CD4-positive, alpha-beta T cell treated with Interleukin-21 for 1 hour (primary cell): ENCODE results near the gene MS4A6E.

Source experiments
- DNase-seq: peaks from one replicate; pipeline ENCODE4 v3.0.0-alpha.2; 2020

Gene MS4A6E

GRCh38 chr11:60377401-60378136 lies 50.5 kb downstream of the MS4A6E start:
- peak; percentile 15 for DNase-seq

GRCh38 chr11:60378354-60378753 lies 51.3 kb downstream of the MS4A6E start, which contains the start of gene MS4A7:
TSS of gene MS4A7 (plus strand) at chr11:60378532. CDS start at chr11:60383142, 4,610 bp downstream.
- peak; percentile 20 for DNase-seq

DNA sequence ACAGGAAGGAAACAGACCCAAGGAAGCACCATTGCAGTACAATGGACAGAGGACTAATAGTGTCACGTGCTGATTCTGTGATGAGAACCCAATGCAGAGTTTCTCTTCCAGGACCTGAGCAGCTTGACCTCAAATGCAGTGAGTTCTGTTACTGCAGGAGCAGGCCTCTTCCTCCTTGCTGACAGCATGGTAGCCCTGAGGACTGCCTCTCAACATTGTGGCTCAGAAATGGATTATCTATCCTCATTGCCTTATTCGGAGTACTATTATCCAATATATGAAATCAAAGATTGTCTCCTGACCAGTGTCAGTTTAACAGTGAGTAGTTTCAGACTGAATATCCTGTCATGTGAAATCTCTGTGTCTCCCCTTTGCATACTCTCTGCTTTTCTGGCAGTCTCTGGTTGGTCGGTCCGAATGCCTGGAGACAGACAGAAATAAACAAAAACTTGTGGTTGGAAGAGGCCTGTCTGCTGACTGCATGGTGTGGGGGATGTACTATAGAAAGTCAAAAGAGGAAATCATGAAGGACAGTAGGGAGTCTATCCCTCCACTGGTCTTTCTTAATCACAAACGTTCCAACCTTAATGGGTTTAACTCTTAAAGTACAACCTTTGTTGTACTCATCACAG lies 62.3 kb downstream of the MS4A6E start:
- peak; percentile 26 for DNase-seq

GRCh38 chr11:60390419-60390818 lies 63.4 kb downstream of the MS4A6E start:
- DNase-seq: no peak
